ENCODE results near the gene CDK11B.
"Not testable (repeated sequence)": the region's sequence is repeated elsewhere in the genome, so short reads cannot be mapped to it uniquely, and the experiment has no call there.

The CDK11B gene

GRCh38 chr1:1597275-1597930, 61.4 kb downstream of the CDK11B start:
- FAIRE-seq: no peak

- no peak for FAIRE-seq
These were observed 62.1 kb downstream of the CDK11B start for GRCh38 chr1:1596493-1597274.

DNA sequence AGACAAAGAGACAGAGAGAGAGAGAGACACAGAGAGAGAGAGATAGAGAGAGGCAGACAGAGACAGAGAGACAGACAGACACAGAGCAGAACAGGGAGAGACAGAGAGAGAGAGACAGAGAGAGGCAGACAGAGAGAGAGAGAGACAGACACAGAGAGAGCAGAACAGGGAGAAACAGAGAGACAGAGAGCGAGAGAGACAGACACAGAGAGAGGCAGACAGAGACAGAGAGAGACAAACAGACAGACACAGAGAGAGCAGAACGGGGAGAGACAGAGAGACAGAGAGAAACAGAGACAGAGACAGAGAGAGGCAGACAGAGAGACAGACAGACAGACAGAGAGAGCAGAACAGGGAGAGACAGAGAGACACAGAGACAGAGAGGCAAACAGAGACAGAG, 63.5 kb downstream of the CDK11B start:
- FAIRE-seq: not testable (repeated sequence)

DNA sequence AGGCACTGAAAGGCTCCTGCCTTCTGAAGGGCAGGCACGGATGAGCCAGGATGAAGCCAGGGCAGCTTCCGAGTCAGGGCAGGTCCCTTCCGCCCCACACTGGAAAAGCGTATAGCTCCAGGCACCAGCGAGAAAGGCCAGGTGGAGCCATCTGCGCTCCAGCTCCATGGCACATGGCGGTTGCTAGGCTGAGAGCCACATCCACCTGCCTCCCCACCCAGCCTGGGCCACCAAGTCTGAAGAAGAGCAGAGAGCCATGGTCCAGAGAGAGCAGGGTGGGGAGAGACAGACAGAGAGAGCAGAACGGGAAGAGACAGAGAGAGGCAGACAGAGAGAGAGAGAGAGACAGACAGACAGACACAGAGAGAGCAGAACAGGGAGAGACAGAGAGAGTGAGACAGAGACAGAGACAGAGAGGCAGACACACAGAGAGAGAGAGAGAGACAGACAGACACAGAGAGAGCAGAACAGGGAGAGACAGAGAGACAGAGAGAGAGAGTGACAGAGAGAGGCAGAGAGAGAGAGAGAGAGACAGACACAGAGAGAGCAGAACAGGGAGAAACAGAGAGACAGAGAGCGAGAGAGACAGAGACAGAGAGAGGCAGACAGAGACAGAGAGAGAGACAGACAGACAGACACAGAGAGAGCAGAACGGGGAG, 64.1 kb downstream of the CDK11B start:
- no peak for FAIRE-seq

DNA sequence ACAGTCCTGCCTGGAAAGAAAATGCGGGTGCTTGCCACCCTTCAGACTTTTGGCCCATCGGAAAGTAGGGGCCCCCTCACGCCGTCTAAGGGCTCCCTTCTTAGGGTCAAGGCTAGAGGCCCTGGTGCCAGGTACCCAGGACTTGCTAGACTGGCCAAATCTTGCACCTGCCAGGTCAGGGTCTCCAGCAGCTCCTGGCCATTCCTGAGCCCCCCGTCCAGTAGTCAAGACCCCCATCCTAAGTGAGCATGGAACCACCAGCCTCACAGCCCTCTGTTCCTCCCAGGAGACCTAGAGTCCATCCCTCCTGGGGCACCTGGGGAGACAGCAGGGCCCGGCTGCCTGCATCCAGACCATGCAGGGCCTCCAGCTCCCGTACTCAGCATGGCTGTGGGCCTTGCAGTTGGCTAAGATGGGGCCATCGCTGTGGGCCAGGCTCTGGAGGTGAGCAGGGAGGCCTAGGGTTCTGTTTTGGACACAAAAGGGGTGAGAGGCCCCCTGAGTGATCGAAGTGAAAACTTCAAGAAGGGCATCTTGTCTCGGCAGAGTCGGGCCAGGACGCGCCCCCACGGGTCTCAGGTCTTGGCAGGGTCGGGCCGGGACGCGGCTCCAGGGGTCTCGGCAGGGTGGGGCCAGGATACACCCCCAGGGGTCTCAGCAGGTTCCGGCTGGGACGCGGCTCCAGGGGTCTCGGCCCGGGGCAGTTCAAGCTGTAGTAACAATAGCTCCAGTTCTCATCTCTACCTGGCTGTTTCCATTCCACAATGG, 64.8 kb downstream of the CDK11B start:
- FAIRE-seq: no peak

DNA sequence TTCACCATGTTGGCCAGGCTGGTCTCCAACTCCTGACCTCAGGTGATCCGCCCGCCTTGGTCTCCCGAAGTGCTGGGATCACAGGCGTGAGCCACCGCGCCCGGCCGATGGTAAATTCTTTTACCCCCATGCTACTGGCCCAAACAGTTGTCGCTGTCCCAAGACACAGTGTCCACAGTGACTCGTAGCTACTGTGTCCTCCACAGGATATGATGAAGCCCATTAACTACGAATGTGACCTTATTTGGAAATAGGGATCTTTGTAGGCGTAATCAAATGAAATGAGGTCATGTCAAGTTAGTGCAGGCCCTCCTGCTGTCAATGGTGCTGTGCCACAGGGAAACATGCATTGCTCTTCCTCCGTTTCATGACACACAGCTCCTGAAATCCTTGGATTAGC, 67.4 kb downstream of the CDK11B start:
- FAIRE-seq: no peak
